K562 (cell line): ENCODE data around the gene AJUBA. TPM values are rescaled to one million over a fixed set of nuclear protein-coding genes. Genes with fewer than 3 reads are reported as not detected.

Source experiments
- CBX8 ChIP-seq: fragments of 200-600 bp; sonication (generic); IDR thresholded peaks from 2 replicates; pipeline ENCODE4 v1.6.1; 2012; ENCODE audit warnings: borderline replicate concordance, mixed run types, low read depth, mild to moderate bottlenecking, moderate library complexity, mixed read lengths, low read length, control low read depth, inconsistent platforms; ENCODE audit not compliant: poor library complexity, severe bottlenecking; ENCODE audit errors: extremely low read depth
- DDX20 ChIP-seq: fragments of 450-650 bp; IDR thresholded peaks from 2 replicates; pipeline ENCODE4 v1.6.1; 2016; ENCODE audit warnings: missing genetic modification characterization, low read depth, mild to moderate bottlenecking, missing compliant biosample characterization, moderate library complexity
- HMGXB4 ChIP-seq: sonication (generic); formaldehyde crosslinking; IDR thresholded peaks from 2 replicates; pipeline ENCODE4 v1.8.1; 2023; ENCODE audit warnings: mild to moderate bottlenecking, missing genetic modification reagents
- KLF1 ChIP-seq: fragments of 450-650 bp; IDR thresholded peaks from 2 replicates; pipeline ENCODE4 v1.6.1; 2016; ENCODE audit warnings: missing genetic modification characterization, missing compliant biosample characterization
- MBD2 ChIP-seq: sonication (generic); IDR thresholded peaks from 2 replicates; pipeline ENCODE4 v1.6.1; 2016; ENCODE audit warnings: low read depth, borderline replicate concordance
- NCOA1 ChIP-seq: fragments of 450-650 bp; IDR thresholded peaks from 2 replicates; pipeline ENCODE4 v1.6.1; 2016; ENCODE audit warnings: low read depth
- NR2F6 ChIP-seq: fragments of 450-650 bp; formaldehyde crosslinking; IDR thresholded peaks from 2 replicates; pipeline ENCODE4 v1.4.0; 2020; ENCODE audit warnings: mild to moderate bottlenecking
- RBBP5 ChIP-seq: fragments of 200-600 bp; sonication (generic); IDR thresholded peaks from 2 replicates; pipeline ENCODE4 v1.6.1; 2012; ENCODE audit warnings: borderline replicate concordance, mild to moderate bottlenecking, low read length, control low read depth, inconsistent platforms; ENCODE audit not compliant: insufficient read depth, poor library complexity, severe bottlenecking
- SMARCB1 ChIP-seq: IDR thresholded peaks from 2 replicates; pipeline ENCODE4 v1.6.1; 2011; ENCODE audit warnings: improper control_type of control experiment, low read depth; ENCODE audit not compliant: insufficient read length
- SP1 ChIP-seq: sonication (generic); formaldehyde crosslinking; IDR thresholded peaks from 2 replicates; pipeline ENCODE4 v1.8.1; 2022; ENCODE audit warnings: mild to moderate bottlenecking, missing genetic modification reagents
- XRCC5 ChIP-seq: fragments of 200-400 bp; formaldehyde crosslinking; IDR thresholded peaks from 2 replicates; pipeline ENCODE4 v1.6.1; 2017; ENCODE audit warnings: low read depth, mild to moderate bottlenecking, low read length
- ZBTB8A ChIP-seq: fragments of 450-650 bp; IDR thresholded peaks from 2 replicates; pipeline ENCODE4 v1.6.1; 2018; ENCODE audit warnings: mild to moderate bottlenecking, moderate library complexity; ENCODE audit not compliant: partially characterized antibody
- ZNF277 ChIP-seq: fragments of 250-450 bp; sonication (Bioruptor Pico); IDR thresholded peaks from 2 replicates; pipeline ENCODE4 v1.8.0; 2022; ENCODE audit warnings: inconsistent platforms, mild to moderate bottlenecking, moderate library complexity, borderline replicate concordance
- polyA plus RNA-seq, 8 experiments: library from polyadenylated mRNA; depleted of rRNA in 4 of 8; stranded (reverse) in 5 of 8; unstranded in 3 of 8; fragments of >200 nt; fragmentation: Nextera tagmentation in 2 of 8; fragmentation: Illumina TruSeq in 1 of 8; extraction: Ambion mirVana in 2 of 8; extraction: Trizol in 1 of 8; gene quantifications; 2 replicates each; pipeline versions ENCODE4 v1.2.1 to v1.2.3, GENCODE V29; 2011 to 2014; ENCODE audit warnings: inconsistent platforms in 1 of 8, missing spikeins in 1 of 8
- total RNA-seq, 7 experiments: library from RNA; depleted of rRNA in 6 of 7; stranded (reverse); fragments of >200 nt in 6 of 7; fragmentation: Illumina TruSeq in 2 of 7; extraction: Trizol in 2 of 7; gene quantifications; 2 replicates each; pipeline versions ENCODE4 v1.2.1 to v1.2.3, GENCODE V29; 2011 to 2021; ENCODE audit warnings: low replicate concordance in 1 of 7
- TF ChIP-seq, protein P1 (sequence below): sonication (generic); formaldehyde crosslinking; IDR thresholded peaks from 2 replicates; pipeline ENCODE4 v1.8.0; 2023; ENCODE audit warnings: missing genetic modification reagents, mild to moderate bottlenecking, borderline replicate concordance
- TF ChIP-seq, protein P2 (sequence below): sonication (generic); formaldehyde crosslinking; IDR thresholded peaks from 2 replicates; pipeline ENCODE4 v1.8.0; 2022; ENCODE audit warnings: mild to moderate bottlenecking, missing genetic modification reagents

AJUBA gene
- total and polyA plus RNA-seq, 9 of the 15 experiments (the other 6 are each of a cell fraction or from before 2014, with no cell fraction given), result 0.73 to 4.7 (median 2.8) TPM

DNA sequence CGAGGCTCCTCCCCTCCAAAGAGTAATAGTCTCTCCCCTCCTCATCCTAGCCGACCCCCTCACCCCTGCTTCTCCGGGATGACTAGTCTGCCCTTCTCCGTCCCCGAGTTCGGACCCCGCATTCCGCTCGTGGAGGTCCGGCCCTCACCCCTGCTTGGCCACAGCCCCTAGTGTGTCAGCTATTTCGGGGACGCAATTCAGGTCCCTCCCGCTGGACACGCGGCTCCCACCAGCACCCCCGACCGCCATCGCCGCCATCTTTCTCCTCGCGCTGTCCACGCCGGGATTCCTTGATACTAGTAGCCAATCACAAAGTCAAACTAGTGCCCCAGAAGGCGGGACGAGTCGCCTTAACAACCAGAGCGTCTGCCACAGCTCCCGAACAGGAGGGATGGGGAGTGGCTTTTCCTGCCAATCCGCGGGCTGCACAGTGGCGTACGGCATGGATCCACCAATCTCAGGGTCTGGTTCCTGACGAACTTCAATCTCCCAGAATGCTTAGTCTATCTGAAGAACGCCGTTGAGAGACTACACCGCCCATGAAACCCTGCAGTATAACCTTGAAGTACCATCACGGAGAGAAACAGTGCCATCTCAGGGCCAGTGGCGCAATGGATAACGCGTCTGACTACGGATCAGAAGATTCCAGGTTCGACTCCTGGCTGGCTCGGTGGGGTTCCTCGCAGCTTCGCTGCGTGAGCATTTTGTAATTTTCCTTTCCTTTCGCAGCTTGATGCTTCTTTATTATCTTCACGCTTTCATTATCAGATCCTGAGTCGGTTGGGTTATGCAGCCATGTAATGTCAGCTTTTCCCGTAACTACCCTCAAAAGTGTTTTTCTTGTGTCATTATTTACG is 53.0 kb downstream of the AJUBA start, which contains the start of gene PRMT5 (continued):
- TF ChIP-seq NCOA1 (no peak), KLF1 (tag) (no peak; the same call in 1 of the 2 replicates), SP1 (CRISPR knock-in tag) (peak; percentile 85), SMARCB1 (no peak), ZNF277 (CRISPR knock-in tag) (no peak), CBX8 (no peak), MBD2 (peak; percentile 91), DDX20 (tag) (no peak), NR2F6 (CRISPR knock-in tag) (no peak), HMGXB4 (CRISPR knock-in tag) (peak; percentile 57; the same call in 1 of the 2 replicates), ZBTB8A (peak; percentile 72), XRCC5 (peak; percentile 71), RBBP5 (peak; percentile 91)
- TF ChIP-seq, protein P1, sequence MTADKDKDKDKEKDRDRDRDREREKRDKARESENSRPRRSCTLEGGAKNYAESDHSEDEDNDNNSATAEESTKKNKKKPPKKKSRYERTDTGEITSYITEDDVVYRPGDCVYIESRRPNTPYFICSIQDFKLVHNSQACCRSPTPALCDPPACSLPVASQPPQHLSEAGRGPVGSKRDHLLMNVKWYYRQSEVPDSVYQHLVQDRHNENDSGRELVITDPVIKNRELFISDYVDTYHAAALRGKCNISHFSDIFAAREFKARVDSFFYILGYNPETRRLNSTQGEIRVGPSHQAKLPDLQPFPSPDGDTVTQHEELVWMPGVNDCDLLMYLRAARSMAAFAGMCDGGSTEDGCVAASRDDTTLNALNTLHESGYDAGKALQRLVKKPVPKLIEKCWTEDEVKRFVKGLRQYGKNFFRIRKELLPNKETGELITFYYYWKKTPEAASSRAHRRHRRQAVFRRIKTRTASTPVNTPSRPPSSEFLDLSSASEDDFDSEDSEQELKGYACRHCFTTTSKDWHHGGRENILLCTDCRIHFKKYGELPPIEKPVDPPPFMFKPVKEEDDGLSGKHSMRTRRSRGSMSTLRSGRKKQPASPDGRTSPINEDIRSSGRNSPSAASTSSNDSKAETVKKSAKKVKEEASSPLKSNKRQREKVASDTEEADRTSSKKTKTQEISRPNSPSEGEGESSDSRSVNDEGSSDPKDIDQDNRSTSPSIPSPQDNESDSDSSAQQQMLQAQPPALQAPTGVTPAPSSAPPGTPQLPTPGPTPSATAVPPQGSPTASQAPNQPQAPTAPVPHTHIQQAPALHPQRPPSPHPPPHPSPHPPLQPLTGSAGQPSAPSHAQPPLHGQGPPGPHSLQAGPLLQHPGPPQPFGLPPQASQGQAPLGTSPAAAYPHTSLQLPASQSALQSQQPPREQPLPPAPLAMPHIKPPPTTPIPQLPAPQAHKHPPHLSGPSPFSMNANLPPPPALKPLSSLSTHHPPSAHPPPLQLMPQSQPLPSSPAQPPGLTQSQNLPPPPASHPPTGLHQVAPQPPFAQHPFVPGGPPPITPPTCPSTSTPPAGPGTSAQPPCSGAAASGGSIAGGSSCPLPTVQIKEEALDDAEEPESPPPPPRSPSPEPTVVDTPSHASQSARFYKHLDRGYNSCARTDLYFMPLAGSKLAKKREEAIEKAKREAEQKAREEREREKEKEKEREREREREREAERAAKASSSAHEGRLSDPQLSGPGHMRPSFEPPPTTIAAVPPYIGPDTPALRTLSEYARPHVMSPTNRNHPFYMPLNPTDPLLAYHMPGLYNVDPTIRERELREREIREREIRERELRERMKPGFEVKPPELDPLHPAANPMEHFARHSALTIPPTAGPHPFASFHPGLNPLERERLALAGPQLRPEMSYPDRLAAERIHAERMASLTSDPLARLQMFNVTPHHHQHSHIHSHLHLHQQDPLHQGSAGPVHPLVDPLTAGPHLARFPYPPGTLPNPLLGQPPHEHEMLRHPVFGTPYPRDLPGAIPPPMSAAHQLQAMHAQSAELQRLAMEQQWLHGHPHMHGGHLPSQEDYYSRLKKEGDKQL, result no peak
- TF ChIP-seq, protein P2, sequence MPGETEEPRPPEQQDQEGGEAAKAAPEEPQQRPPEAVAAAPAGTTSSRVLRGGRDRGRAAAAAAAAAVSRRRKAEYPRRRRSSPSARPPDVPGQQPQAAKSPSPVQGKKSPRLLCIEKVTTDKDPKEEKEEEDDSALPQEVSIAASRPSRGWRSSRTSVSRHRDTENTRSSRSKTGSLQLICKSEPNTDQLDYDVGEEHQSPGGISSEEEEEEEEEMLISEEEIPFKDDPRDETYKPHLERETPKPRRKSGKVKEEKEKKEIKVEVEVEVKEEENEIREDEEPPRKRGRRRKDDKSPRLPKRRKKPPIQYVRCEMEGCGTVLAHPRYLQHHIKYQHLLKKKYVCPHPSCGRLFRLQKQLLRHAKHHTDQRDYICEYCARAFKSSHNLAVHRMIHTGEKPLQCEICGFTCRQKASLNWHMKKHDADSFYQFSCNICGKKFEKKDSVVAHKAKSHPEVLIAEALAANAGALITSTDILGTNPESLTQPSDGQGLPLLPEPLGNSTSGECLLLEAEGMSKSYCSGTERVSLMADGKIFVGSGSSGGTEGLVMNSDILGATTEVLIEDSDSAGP (CRISPR knock-in tag), result no peak
